SJSA1 (cell line): ENCODE data around the gene ZFP30. TPM values are rescaled to one million over a fixed set of nuclear protein-coding genes. Genes with fewer than 3 reads are reported as not detected.

Source experiments
- DNase-seq, 2 experiments: peaks; one replicate each; pipeline ENCODE4 v3.0.0-alpha.2; 2015 to 2020; ENCODE audit warnings: low spot score in 2 of 2, low read depth in 1 of 2
- H3K27ac ChIP-seq: fragments of 250-450 bp; sonication (Bioruptor Pico); 2 replicates; pipeline ENCODE4 v1.5.1; 2020; ENCODE audit warnings: mild to moderate bottlenecking, moderate library complexity
- H3K27me3 ChIP-seq: fragments of 250-450 bp; sonication (Bioruptor Pico); replicated peaks from 2 replicates; pipeline ENCODE4 v1.5.1; 2020; ENCODE audit warnings: mild to moderate bottlenecking, moderate library complexity
- H3K36me3 ChIP-seq: fragments of 250-450 bp; sonication (Bioruptor Pico); 2 replicates; pipeline ENCODE4 v1.5.1; 2020; ENCODE audit warnings: mild to moderate bottlenecking
- H3K4me1 ChIP-seq: fragments of 250-450 bp; sonication (Bioruptor Pico); replicated peaks from 2 replicates; pipeline ENCODE4 v1.6.1; 2021; ENCODE audit warnings: mild to moderate bottlenecking
- H3K4me3 ChIP-seq: fragments of 250-450 bp; sonication (Bioruptor Pico); 2 replicates; pipeline ENCODE4 v1.5.1; 2020; ENCODE audit warnings: mild to moderate bottlenecking
- H3K9me3 ChIP-seq: fragments of 250-450 bp; sonication (Bioruptor Pico); replicated peaks from 2 replicates; pipeline ENCODE4 v1.5.1; 2020; ENCODE audit warnings: mild to moderate bottlenecking
- total RNA-seq: library from RNA; depleted of rRNA; stranded (reverse); fragments of >200 nt; shearing (Covaris generic); gene quantifications from 2 replicates; pipeline ENCODE4 v1.2.3, GENCODE V29; 2014; rRNA removed

ZFP30 gene
- total RNA-seq, 1 experiment from 2014 or later = 12.3 TPM

GRCh38 chr19:37635076-37636056 lies 19.9 kb downstream of the ZFP30 start:
- H3K27me3 ChIP-seq = no peaks in the 10 kb centered on the region
- no peak overlapping the region for H3K27ac ChIP-seq
- H3K9me3 ChIP-seq = peaks cover 12% of the 10 kb centered on the region
- peaks cover 19% of the 10 kb centered on the region for H3K36me3 ChIP-seq
- DNase-seq = no peak
- no peak overlapping the region for H3K4me3 ChIP-seq
- H3K4me1 ChIP-seq = no peaks in the 10 kb centered on the region

GRCh38 chr19:37594982-37595382 lies 60.3 kb downstream of the ZFP30 start:
- Histone ChIP-seq H3K27me3 (no peaks in the 10 kb centered on the region), H3K36me3 (no peaks in the 10 kb centered on the region), H3K27ac (no peak overlapping the region), H3K4me3 (peak overlapping the region; percentile 44), H3K4me1 (no peaks in the 10 kb centered on the region), H3K9me3 (0 out of 2 replicates have a peak, but pooled peaks cover 12% of the 10 kb centered on the region)
- peak in 1 of 2 experiments; percentile 21 for DNase-seq

GRCh38 chr19:37594304-37594981 lies 60.8 kb downstream of the ZFP30 start, which contains the start of the genes ZNF540 and ZNF571:
ZNF540 (plus strand) TSS chr19:37594876; CDS start chr19:37598448, 3,572 bp downstream.
ZNF571 (minus strand) TSS chr19:37594792; CDS start chr19:37586676, 8,116 bp downstream.
- peak; percentile 32 to 60 for DNase-seq
- Histone ChIP-seq H3K9me3 (0 out of 2 replicates have a peak, but pooled peaks cover 12% of the 10 kb centered on the region), H3K27ac (no peak within 1 kb of the TSS), H3K36me3 (no peaks in the 10 kb centered on the region), H3K4me1 (no peaks in the 10 kb centered on the region), H3K4me3 (peak within 1 kb of the TSS; percentile 44), H3K27me3 (no peaks in the 10 kb centered on the region)

GRCh38 chr19:37593996-37594303 lies 61.3 kb downstream of the ZFP30 start:
- no peak for DNase-seq
- no peaks in the 10 kb centered on the region for H3K36me3 ChIP-seq
- H3K4me3 ChIP-seq = peak overlapping the region; percentile 44
- H3K27me3 ChIP-seq = no peaks in the 10 kb centered on the region
- no peaks in the 10 kb centered on the region for H3K4me1 ChIP-seq
- 0 out of 2 replicates have a peak, but pooled peaks cover 12% of the 10 kb centered on the region for H3K9me3 ChIP-seq
- no peak overlapping the region for H3K27ac ChIP-seq

GRCh38 chr19:37583340-37583739 lies 71.9 kb downstream of the ZFP30 start:
- Histone ChIP-seq H3K4me1 (no peaks in the 10 kb centered on the region), H3K4me3 (no peak overlapping the region), H3K36me3 (no peaks in the 10 kb centered on the region), H3K9me3 (peaks cover 17% of the 10 kb centered on the region), H3K27ac (no peak overlapping the region), H3K27me3 (no peaks in the 10 kb centered on the region)
- DNase-seq = no peak

- H3K27ac ChIP-seq = no peak overlapping the region
Observed at GRCh38 chr19:37572203-37572602, 83.1 kb downstream of the ZFP30 start.

GRCh38 chr19:37565370-37565669 lies 89.9 kb downstream of the ZFP30 start:
- Histone ChIP-seq H3K27me3 (no peaks in the 10 kb centered on the region), H3K36me3 (no peaks in the 10 kb centered on the region), H3K27ac (no peak overlapping the region), H3K9me3 (peaks cover 53% of the 10 kb centered on the region), H3K4me3 (no peak overlapping the region), H3K4me1 (no peaks in the 10 kb centered on the region)
- no peak for DNase-seq

More at GRCh38 chr19:37572203-37572602, 83.1 kb downstream of the ZFP30 start:
- no peaks in the 10 kb centered on the region for H3K36me3 ChIP-seq
- DNase-seq = no peak
- no peaks in the 10 kb centered on the region for H3K27me3 ChIP-seq
- no peaks in the 10 kb centered on the region for H3K4me1 ChIP-seq
- H3K4me3 ChIP-seq = no peak overlapping the region
- peaks cover 27% of the 10 kb centered on the region for H3K9me3 ChIP-seq

- H3K4me3 ChIP-seq = no peak overlapping the region
- H3K27ac ChIP-seq = no peak overlapping the region
- H3K36me3 ChIP-seq = no peaks in the 10 kb centered on the region
- no peaks in the 10 kb centered on the region for H3K4me1 ChIP-seq
- H3K9me3 ChIP-seq = peaks cover 52% of the 10 kb centered on the region
- no peak for DNase-seq
- H3K27me3 ChIP-seq = no peaks in the 10 kb centered on the region
Observed at GRCh38 chr19:37564624-37565369, 90.5 kb downstream of the ZFP30 start.

Other genes starting within 250 kb of the ZFP30 start
- gene ZNF569, start 188.0 kb downstream of the ZFP30 start, total RNA-seq = 1.5 and 3.1 TPM in 2 replicates
- gene ZNF570, start 186.1 kb downstream of the ZFP30 start, total RNA-seq = 2.9 and 4.0 TPM in 2 replicates
- gene ZNF793, start 148.5 kb downstream of the ZFP30 start, total RNA-seq = 0.05 TPM in 1 of 2 replicates, not detected in the other
- 0.63 TPM in 1 of 2 replicates, not detected in the other for gene ZNF571, start 60.7 kb downstream of the ZFP30 start, total RNA-seq
- gene ZNF540, start 60.6 kb downstream of the ZFP30 start, total RNA-seq = 0.16 TPM in 1 of 2 replicates, not detected in the other
- not detected in 2 replicates for gene ZNF607, start 64.3 kb upstream of the ZFP30 start, total RNA-seq
- gene ZNF573, start 124.1 kb upstream of the ZFP30 start, total RNA-seq = 0.13 and 0.39 TPM in 2 replicates